HCT116 (cell line): ENCODE data around the gene HIBADH. TPM values are rescaled to one million over a fixed set of nuclear protein-coding genes. Genes with fewer than 3 reads are reported as not detected.

Source experiments
- ATAC-seq: fragments of 200-7000 bp; cut with Tn5 transposase; 2 replicates; pipeline ENCODE4 v1.9.1; 2020; ENCODE audit warnings: mild to moderate bottlenecking, moderate library complexity
- BruUV-seq: library from RNA; stranded (reverse); fragments of 400-500 nt; replicated peaks from 2 replicates; lab custom pipeline; 2021; lab: Mats Ljungman, UMichigan
- CTCF ChIA-PET: fragments of 300-600 bp; sonication (Branson Sonifier 250); formaldehyde crosslinking; loops from one replicate; lab custom pipeline; 2021; ENCODE audit warnings: antibody characterized with exemption; lab: Charles Lee
- POLR2A ChIA-PET: fragments of 300-600, 350-600 bp; sonication (Branson Sonifier 250); formaldehyde crosslinking; loops from one replicate; lab custom pipeline; 2021; ENCODE audit warnings: antibody characterized with exemption; lab: Charles Lee
- RAD21 ChIA-PET, 2 experiments: fragments of 300-600 bp; sonication (Branson Sonifier 250); formaldehyde crosslinking; loops; one replicate each; lab custom pipeline; 2023; ENCODE audit warnings: low total read pairs in 2 of 2; ENCODE audit not compliant: uncharacterized antibody in 2 of 2, unreplicated experiment in 2 of 2, low non-redundant PET in 1 of 2; lab: Charles Lee
- DNase-seq: peaks from one replicate; pipeline ENCODE4 v3.0.0-alpha.2; 2010; ENCODE audit warnings: low read depth, low spot score
- H2AFZ ChIP-seq: fragments of 200-600 bp; shearing (Covaris generic), sonication (generic); 2 replicates; pipeline ENCODE4 v1.6.1; 2017; ENCODE audit warnings: low read depth, mixed run types, mixed read lengths, antibody characterized with exemption, low read length; ENCODE audit not compliant: poor library complexity, severe bottlenecking
- H3K27ac ChIP-seq: 2 replicates; pipeline ENCODE4 v1.5.1; 2012; ENCODE audit warnings: low read depth, low read length
- H3K27me3 ChIP-seq: fragments of 200-600 bp; sonication (generic); 2 replicates; pipeline ENCODE4 v1.6.1; 2016; ENCODE audit warnings: mixed run types, low read length, mixed read lengths; ENCODE audit not compliant: insufficient read depth
- H3K36me3 ChIP-seq, 2 experiments: fragments of 200-500 bp in 1 of 2; fragments of 200-600 bp in 1 of 2; sonication (Bioruptor generic) in 1 of 2; sonication (generic) in 1 of 2; 2 replicates each; pipeline versions ENCODE4 v1.5.1 to v1.6.1; 2014 to 2016; ENCODE audit warnings: low read length in 2 of 2, inconsistent platforms in 1 of 2, mixed read lengths in 1 of 2, mixed run types in 1 of 2; ENCODE audit not compliant: insufficient read depth in 2 of 2, control insufficient read depth in 1 of 2
- H3K4me1 ChIP-seq, 2 experiments: fragments of 200-600 bp in 1 of 2; sonication (generic) in 1 of 2; 2 replicates each; pipeline versions ENCODE4 v1.5.1 to v1.6.1; 2012 to 2017; ENCODE audit warnings: low read length in 2 of 2, inconsistent platforms in 1 of 2, mild to moderate bottlenecking in 1 of 2, mixed read lengths in 1 of 2, mixed run types in 1 of 2, moderate library complexity in 1 of 2; ENCODE audit not compliant: insufficient read depth in 2 of 2, control insufficient read depth in 1 of 2
- H3K4me2 ChIP-seq: fragments of 200-600 bp; sonication (generic); 2 replicates; pipeline ENCODE4 v1.6.1; 2017; ENCODE audit warnings: mixed run types, low read length, mixed read lengths
- H3K4me3 ChIP-seq, 2 experiments: fragments of 200-600 bp in 1 of 2; sonication (generic) in 1 of 2; replicated peaks in 1 of 2; 2 replicates each; pipeline ENCODE4 v1.5.1; 2011 to 2016; ENCODE audit warnings: low read length in 2 of 2, control low read depth in 1 of 2, low read depth in 1 of 2, mild to moderate bottlenecking in 1 of 2, mixed read lengths in 1 of 2, mixed run types in 1 of 2
- H3K79me2 ChIP-seq: fragments of 200-600 bp; sonication (generic); 2 replicates; pipeline ENCODE4 v1.6.1; 2017; ENCODE audit warnings: mild to moderate bottlenecking, mixed run types, low read length, moderate library complexity, mixed read lengths; ENCODE audit not compliant: insufficient read depth
- H3K9ac ChIP-seq: fragments of 200-600 bp; sonication (generic); 2 replicates; pipeline ENCODE4 v1.6.1; 2016; ENCODE audit warnings: low read length, mixed read lengths
- H3K9me2 ChIP-seq: fragments of 200-600 bp; sonication (generic), shearing (Covaris generic); 2 replicates; pipeline ENCODE4 v1.6.1; 2017; ENCODE audit warnings: mixed run types, mild to moderate bottlenecking, moderate library complexity; ENCODE audit not compliant: insufficient read depth
- H3K9me3 ChIP-seq, 2 experiments: fragments of 200-500 bp in 1 of 2; fragments of 200-600 bp in 1 of 2; sonication (Bioruptor generic) in 1 of 2; sonication (generic) in 1 of 2; 2 replicates each; pipeline ENCODE4 v1.6.1; 2014 to 2017; ENCODE audit warnings: low read length in 2 of 2, mixed read lengths in 2 of 2, inconsistent platforms in 1 of 2, low read depth in 1 of 2, mild to moderate bottlenecking in 1 of 2, mixed run types in 1 of 2, moderate library complexity in 1 of 2; ENCODE audit not compliant: control insufficient read depth in 1 of 2, insufficient read depth in 1 of 2
- H4K20me1 ChIP-seq: fragments of 200-600 bp; sonication (generic), shearing (Covaris generic); 2 replicates; pipeline ENCODE4 v1.6.1; 2017; ENCODE audit warnings: mixed run types, mild to moderate bottlenecking, moderate library complexity; ENCODE audit not compliant: insufficient read depth
- CBX3 ChIP-seq: IDR thresholded peaks from 2 replicates; pipeline ENCODE4 v1.6.1; 2012; ENCODE audit warnings: low read depth
- CEBPB ChIP-seq: IDR thresholded peaks from 2 replicates; pipeline ENCODE4 v1.6.1; 2012; ENCODE audit warnings: low read depth
- CTCF ChIP-seq, 3 experiments: fragments of 200-600 bp in 1 of 3; sonication (generic) in 1 of 3; IDR thresholded peaks in 2 of 3; conservative IDR thresholded peaks in 1 of 3; 2 replicates each; pipeline ENCODE4 v1.5.1; 2012 to 2017; ENCODE audit warnings: low read depth in 2 of 3, low read length in 2 of 3, antibody characterized with exemption in 1 of 3, borderline replicate concordance in 1 of 3, control low read depth in 1 of 3, mild to moderate bottlenecking in 1 of 3, mixed read lengths in 1 of 3, mixed run types in 1 of 3, moderate library complexity in 1 of 3; ENCODE audit not compliant: insufficient read depth in 1 of 3
- EGR1 ChIP-seq: IDR thresholded peaks from 2 replicates; pipeline ENCODE4 v1.6.1; 2012; ENCODE audit warnings: low read depth
- EZH2 ChIP-seq: fragments of 200-600 bp; sonication (generic); IDR thresholded peaks from 2 replicates; pipeline ENCODE4 v1.6.1; 2017; ENCODE audit warnings: antibody characterized with exemption, mixed run types
- EZH2phosphoT487 ChIP-seq: fragments of 200-600 bp; IDR thresholded peaks from 2 replicates; pipeline ENCODE4 v1.6.1; 2018; ENCODE audit warnings: antibody characterized with exemption, borderline replicate concordance
- FOSL1 ChIP-seq: IDR thresholded peaks from 2 replicates; pipeline ENCODE4 v1.6.1; 2012; ENCODE audit warnings: low read depth
- JUND ChIP-seq: IDR thresholded peaks from 2 replicates; pipeline ENCODE4 v1.6.1; 2012
- REST ChIP-seq: IDR thresholded peaks from 2 replicates; pipeline ENCODE4 v1.6.1; 2012; ENCODE audit warnings: low read depth
- SRF ChIP-seq: IDR thresholded peaks from 2 replicates; pipeline ENCODE4 v1.6.1; 2012; ENCODE audit warnings: low read depth
- TCF7L2 ChIP-seq: IDR thresholded peaks from 2 replicates; pipeline ENCODE4 v1.7.0; 2011; ENCODE audit warnings: borderline replicate concordance, inconsistent platforms; ENCODE audit not compliant: insufficient read depth, insufficient read length; ENCODE audit errors: extremely low read depth
- ZBTB33 ChIP-seq: IDR thresholded peaks from 2 replicates; pipeline ENCODE4 v1.6.1; 2011; ENCODE audit warnings: mild to moderate bottlenecking, low read length, moderate library complexity; ENCODE audit not compliant: insufficient replicate concordance; ENCODE audit errors: extremely low read depth
- ZFX ChIP-seq: fragments of 450-650 bp; IDR thresholded peaks from 2 replicates; pipeline ENCODE4 v1.6.1; 2017
- ZNF274 ChIP-seq: fragments of 200-500 bp; sonication (Bioruptor generic); IDR thresholded peaks from 2 replicates; pipeline ENCODE4 v1.6.1; 2014; ENCODE audit warnings: mild to moderate bottlenecking, low read depth, low read length, inconsistent platforms
- intact Hi-C: fragments of 100-400 bp; cut with micrococcal nuclease; formaldehyde crosslinking; loops from 2 replicates; pipeline ENCODE4 v1.10.0; 2022
- total RNA-seq: library from RNA; stranded (reverse); gene quantifications from one replicate; pipeline ENCODE4 v1.2.1, GENCODE V29; 2021; ENCODE audit not compliant: unreplicated experiment

HIBADH gene
- total RNA-seq, 1 experiment from 2014 or later: 32.4 TPM

GRCh38 chr7:27520815-27521790 is 141.6 kb downstream of the HIBADH start:
- Histone ChIP-seq H3K9ac (no peak overlapping the region), H3K4me2 (no peak overlapping the region), H3K4me3 (no peak overlapping the region), H3K36me3 (peaks cover 0 to 2% of the 10 kb centered on the region in 2 experiments; a peak in 1 of 4 replicates), H3K4me1 (no peaks in the 10 kb centered on the region), H3K9me2 (no peaks in the 10 kb centered on the region), H3K9me3 (no peaks in the 10 kb centered on the region), H3K27me3 (no peaks in the 10 kb centered on the region), H2AFZ (no peak overlapping the region), H3K27ac (no peak overlapping the region), H4K20me1 (no peaks in the 10 kb centered on the region), H3K79me2 (no peaks in the 10 kb centered on the region)
- DNase-seq (no peak), ATAC-seq (no peak)
- TF ChIP-seq REST (no peak), SRF (no peak), EGR1 (no peak), CEBPB (no peak), TCF7L2 (no peak), ZNF274 (no peak), EZH2 (no peak), FOSL1 (no peak), ZBTB33 (no peak), CBX3 (no peak), ZFX (no peak), CTCF (IDR thresholded peaks at IDR 0.05 in 2 of 3, conservative IDR thresholded peaks at IDR 0.05 in 1 of 3; ENCODE audit: borderline replicate concordance in 1 of 3, insufficient read depth in 1 of 3, low read depth in 2 of 3, low read length in 2 of 3) (no peak), EZH2phosphoT487 (no peak), JUND (no peak)
- ChIA-PET RAD21 (no interaction called here), CTCF (no interaction called here), POLR2A (no interaction called here)
- BruUV-seq: no TSS peak
- intact Hi-C loops: no loop called here
